HCEC 1CT (cell line): ENCODE results near the gene MAP2.

Experiments
- DNase-seq: peaks from one replicate; pipeline ENCODE4 v3.0.0-alpha.2; 2017

The MAP2 gene

GRCh38 chr2:209423562-209424198 lies at the start of gene MAP2:
Gene MAP2, plus strand, starts transcription at chr2:209424047. Its CDS starts 229,124 bp downstream, at chr2:209653171.
- DNase-seq = peak; percentile 87

GRCh38 chr2:209376686-209377085 lies 47.2 kb upstream of the MAP2 start:
- no peak for DNase-seq

- DNase-seq = no peak
These were observed 43.6 kb upstream of the MAP2 start for GRCh38 chr2:209380293-209380692.

- DNase-seq = no peak
These were observed 42.8 kb upstream of the MAP2 start for GRCh38 chr2:209381091-209381490.

GRCh38 chr2:209382775-209383174 lies 41.1 kb upstream of the MAP2 start:
- DNase-seq = no peak

- DNase-seq = peak; percentile 83
These were observed 40.6 kb upstream of the MAP2 start for GRCh38 chr2:209383212-209383611.

- DNase-seq = no peak
These were observed 36.5 kb upstream of the MAP2 start for GRCh38 chr2:209387389-209387788.

GRCh38 chr2:209388446-209389037 lies 35.3 kb upstream of the MAP2 start:
- DNase-seq = no peak

- no peak for DNase-seq
These were observed 34.7 kb upstream of the MAP2 start for GRCh38 chr2:209389171-209389618.

- DNase-seq = no peak
These were observed 33.0 kb upstream of the MAP2 start for GRCh38 chr2:209390839-209391238.

- DNase-seq = peak; percentile 80
These were observed 32.0 kb upstream of the MAP2 start for GRCh38 chr2:209391776-209392401.

GRCh38 chr2:209395229-209395628 lies 28.6 kb upstream of the MAP2 start:
- DNase-seq = no peak

- DNase-seq = no peak
These were observed 28.2 kb upstream of the MAP2 start for GRCh38 chr2:209395652-209396051.

GRCh38 chr2:209398463-209398862 lies 25.4 kb upstream of the MAP2 start:
- no peak for DNase-seq

GRCh38 chr2:209401788-209402187 lies 22.1 kb upstream of the MAP2 start:
- peak; percentile 12 for DNase-seq

GRCh38 chr2:209411296-209411695 lies 12.6 kb upstream of the MAP2 start:
- no peak for DNase-seq

GRCh38 chr2:209411718-209412117 lies 12.1 kb upstream of the MAP2 start:
- DNase-seq = no peak

GRCh38 chr2:209413311-209414014 lies 10.4 kb upstream of the MAP2 start:
- DNase-seq = no peak

GRCh38 chr2:209416913-209417312 lies 6.9 kb upstream of the MAP2 start:
- no peak for DNase-seq

GRCh38 chr2:209422191-209422754 lies 1.6 kb upstream of the MAP2 start:
- no peak for DNase-seq

GRCh38 chr2:209424199-209424701 lies 403 bp downstream of the MAP2 start:
- no peak for DNase-seq

- no peak for DNase-seq
These were observed 1.1 kb downstream of the MAP2 start for GRCh38 chr2:209424781-209425470.
